Gastrocnemius medialis (tissue), 4 donors: ENCODE data around the gene THBD. TPM values are rescaled to one million over a fixed set of nuclear protein-coding genes. Genes with fewer than 3 reads are reported as not detected.
"Not testable (repeated sequence)": the region's sequence is repeated elsewhere in the genome, so short reads cannot be mapped to it uniquely, and the experiment has no call there.

ENCODE experiments used
- ATAC-seq, 2 donors: fragments of 150-250 bp; one replicate each; pipeline ENCODE4 v1.9.1; 2016
- DNase-seq, 2 donors: peaks; one replicate each; pipeline ENCODE4 v3.0.0-alpha.2; 2019
- H3K27ac ChIP-seq, 4 donors: fragments of 200-600 bp; sonication (generic); 1 replicate in 1 of 4; 2 replicates in 3 of 4; pipeline ENCODE4 v1.5.1; 2016 to 2018; ENCODE audit warnings: mild to moderate bottlenecking in 2 of 4, moderate library complexity in 1 of 4
- H3K27me3 ChIP-seq, 3 donors: fragments of 200-600 bp; sonication (generic) in 2 of 3; 1 replicate in 1 of 3; 2 replicates in 2 of 3; pipeline versions ENCODE4 v1.5.1 to v1.6.0; 2016 to 2019; ENCODE audit warnings: mild to moderate bottlenecking in 1 of 3, moderate library complexity in 1 of 3
- H3K36me3 ChIP-seq, 2 donors: fragments of 200-600 bp; sonication (generic) in 1 of 2; one replicate each; pipeline ENCODE4 v1.5.1; 2017 to 2018
- H3K4me1 ChIP-seq, 2 donors: fragments of 200-600 bp; sonication (generic) in 1 of 2; one replicate each; pipeline ENCODE4 v1.5.1; 2016 to 2017; ENCODE audit warnings: mild to moderate bottlenecking in 2 of 2
- H3K4me3 ChIP-seq, 4 donors: fragments of 200-600 bp; sonication (generic) in 3 of 4; 1 replicate in 1 of 4; 2 replicates in 3 of 4; pipeline ENCODE4 v1.5.1; 2016 to 2019; ENCODE audit warnings: mild to moderate bottlenecking in 2 of 4
- H3K9me3 ChIP-seq, 3 donors: fragments of 200-600 bp; sonication (generic) in 2 of 3; 1 replicate in 1 of 3; 2 replicates in 2 of 3; pipeline ENCODE4 v1.5.1; 2016 to 2019
- POLR2A ChIP-seq, 2 donors: fragments of 450-650 bp; IDR thresholded peaks; one replicate each; pipeline ENCODE4 v1.6.1; 2017; ENCODE audit warnings: antibody characterized with exemption in 2 of 2, mild to moderate bottlenecking in 2 of 2, moderate library complexity in 2 of 2
- in situ Hi-C, 4 donors: fragments of 200-750 bp; cut with MboI; loops; one replicate each; pipeline versions ENCODE4 v1.15.0 to v1.8.0; 2017; ENCODE audit warnings: low sequenced_read_pairs in 4 of 4
- intact Hi-C: fragments of 100-400 bp; cut with DNase I; formaldehyde crosslinking; loops from one replicate; pipeline ENCODE4 v1.15.1; 2023; ENCODE audit warnings: low total_unique reads
- total RNA-seq, 4 donors: library from RNA; depleted of rRNA; stranded (reverse); fragments of >200 nt; gene quantifications; one replicate each; pipeline versions ENCODE4 v1.1.0 to v1.2.3, GENCODE V29; 2016
- TF ChIP-seq, protein P1 (sequence below), 5 experiments: fragments of 450-650 bp in 3 of 5; fragments of 200-600 bp in 2 of 5; sonication (generic) in 2 of 5; IDR thresholded peaks in 4 of 5; conservative IDR thresholded peaks in 1 of 5; 1 replicate in 4 of 5; 2 replicates in 1 of 5; pipeline ENCODE4 v1.5.1; 2016 to 2019; ENCODE audit warnings: antibody characterized with exemption in 5 of 5, mild to moderate bottlenecking in 3 of 5, moderate library complexity in 3 of 5

The THBD gene
- total RNA-seq, 4 donors from 2014 or later, result 9.0 to 25.7 (median 17.5) TPM

DNA sequence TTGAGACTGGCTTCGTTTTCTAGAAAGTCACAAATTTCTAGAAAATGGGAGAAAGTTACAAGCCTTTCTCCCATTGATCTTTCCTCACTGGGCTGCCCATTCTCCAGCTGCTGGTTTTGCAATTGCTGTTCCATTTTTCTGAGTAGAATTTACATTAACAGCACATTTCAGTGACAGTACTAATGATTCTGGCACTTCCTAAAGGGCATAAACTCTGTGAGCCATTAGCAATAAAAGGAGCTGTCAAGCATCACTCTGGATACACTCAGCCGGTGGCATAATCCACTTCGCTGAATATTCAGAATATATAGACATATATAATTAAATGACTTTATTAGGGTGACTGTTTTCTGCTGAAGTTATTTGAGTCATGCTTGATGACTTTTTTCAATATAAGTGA lies 21.1 kb downstream of the THBD start:
- no peaks in the 10 kb centered on the region for H3K27me3 ChIP-seq
- H3K9me3 ChIP-seq, result no peaks in the 10 kb centered on the region
- in situ Hi-C loops (loop anchor here (25.0 kb wide), 3 partner anchors 309 to 341 kb away; no protein-coding TSS in a partner anchor), intact Hi-C loops (no loop called here)
- no peak for DNase-seq
- TF ChIP-seq, protein P1, sequence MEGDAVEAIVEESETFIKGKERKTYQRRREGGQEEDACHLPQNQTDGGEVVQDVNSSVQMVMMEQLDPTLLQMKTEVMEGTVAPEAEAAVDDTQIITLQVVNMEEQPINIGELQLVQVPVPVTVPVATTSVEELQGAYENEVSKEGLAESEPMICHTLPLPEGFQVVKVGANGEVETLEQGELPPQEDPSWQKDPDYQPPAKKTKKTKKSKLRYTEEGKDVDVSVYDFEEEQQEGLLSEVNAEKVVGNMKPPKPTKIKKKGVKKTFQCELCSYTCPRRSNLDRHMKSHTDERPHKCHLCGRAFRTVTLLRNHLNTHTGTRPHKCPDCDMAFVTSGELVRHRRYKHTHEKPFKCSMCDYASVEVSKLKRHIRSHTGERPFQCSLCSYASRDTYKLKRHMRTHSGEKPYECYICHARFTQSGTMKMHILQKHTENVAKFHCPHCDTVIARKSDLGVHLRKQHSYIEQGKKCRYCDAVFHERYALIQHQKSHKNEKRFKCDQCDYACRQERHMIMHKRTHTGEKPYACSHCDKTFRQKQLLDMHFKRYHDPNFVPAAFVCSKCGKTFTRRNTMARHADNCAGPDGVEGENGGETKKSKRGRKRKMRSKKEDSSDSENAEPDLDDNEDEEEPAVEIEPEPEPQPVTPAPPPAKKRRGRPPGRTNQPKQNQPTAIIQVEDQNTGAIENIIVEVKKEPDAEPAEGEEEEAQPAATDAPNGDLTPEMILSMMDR (IDR thresholded peaks at IDR 0.05 in 4 of 5, conservative IDR thresholded peaks at IDR 0.05 in 1 of 5), result no peak
- TF ChIP-seq POLR2A (IDR thresholded peaks at IDR 0.05), result no peak
- no peak overlapping the region for H3K4me3 ChIP-seq
- no peaks in the 10 kb centered on the region for H3K36me3 ChIP-seq
- ATAC-seq, result no peak
- no peaks in the 10 kb centered on the region for H3K4me1 ChIP-seq
- H3K27ac ChIP-seq, result no peak overlapping the region

DNA sequence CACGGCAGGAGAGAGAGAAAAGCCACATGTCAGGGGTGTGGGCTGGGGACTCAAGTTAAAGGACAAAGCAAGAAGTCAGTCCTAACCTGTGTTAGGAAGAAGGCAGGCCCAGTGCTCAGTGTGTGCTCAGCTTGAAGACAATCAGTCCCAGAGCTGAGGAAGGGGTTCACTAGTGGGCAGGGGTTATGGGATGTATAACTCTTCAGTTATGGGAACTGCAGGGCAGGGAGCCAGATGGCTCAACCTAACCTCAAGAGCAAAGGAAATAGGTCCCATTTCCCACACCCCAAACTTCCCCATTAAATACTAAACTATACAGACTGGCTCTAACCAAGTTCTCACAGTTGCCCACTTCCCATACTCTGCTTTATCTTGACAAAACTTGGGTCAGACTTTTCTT lies 21.8 kb downstream of the THBD start:
- ATAC-seq, result no peak

DNA sequence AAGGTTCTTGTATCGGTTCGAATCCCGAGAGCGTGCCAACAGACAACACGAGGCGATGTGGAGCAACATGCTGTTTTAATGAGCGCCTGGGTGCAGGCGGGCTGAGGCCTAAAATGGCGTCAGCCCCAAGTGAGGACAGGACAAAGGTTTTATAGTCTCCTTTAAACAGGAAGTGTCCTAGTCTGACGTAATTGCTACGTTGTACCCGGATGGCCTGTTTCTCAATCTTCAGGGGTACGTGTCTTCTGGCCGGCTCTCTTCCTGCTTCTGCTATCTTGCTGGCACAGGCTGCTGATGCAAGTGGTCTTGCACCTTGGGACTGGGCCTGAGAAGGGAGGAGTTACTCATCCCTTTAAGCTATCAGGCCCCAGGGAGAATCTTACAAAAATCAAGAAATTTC lies 24.0 kb downstream of the THBD start:
- ATAC-seq, H3K27me3 ChIP-seq, H3K4me3 ChIP-seq, H3K36me3 ChIP-seq, H3K27ac ChIP-seq, DNase-seq, H3K4me1 ChIP-seq, intact Hi-C loops, H3K9me3 ChIP-seq: not testable (repeated sequence)
- in situ Hi-C loops, result loop anchor here (25.0 kb wide), 3 partner anchors 312 to 338 kb away; no protein-coding TSS in a partner anchor

More for the DNA sequence above, 21.8 kb downstream of the THBD start:
- Histone ChIP-seq H3K27me3 (no peaks in the 10 kb centered on the region), H3K4me3 (no peak overlapping the region), H3K27ac (no peak overlapping the region), H3K36me3 (no peaks in the 10 kb centered on the region), H3K4me1 (no peaks in the 10 kb centered on the region), H3K9me3 (no peaks in the 10 kb centered on the region)
- intact Hi-C loops, result no loop called here
- no peak for DNase-seq
- TF ChIP-seq, protein P1 (IDR thresholded peaks at IDR 0.05 in 4 of 5, conservative IDR thresholded peaks at IDR 0.05 in 1 of 5), result no peak
- no peak for TF ChIP-seq POLR2A (IDR thresholded peaks at IDR 0.05)
- in situ Hi-C loops, result loop anchor here (25.0 kb wide), 3 partner anchors 310 to 340 kb away; no protein-coding TSS in a partner anchor

DNA sequence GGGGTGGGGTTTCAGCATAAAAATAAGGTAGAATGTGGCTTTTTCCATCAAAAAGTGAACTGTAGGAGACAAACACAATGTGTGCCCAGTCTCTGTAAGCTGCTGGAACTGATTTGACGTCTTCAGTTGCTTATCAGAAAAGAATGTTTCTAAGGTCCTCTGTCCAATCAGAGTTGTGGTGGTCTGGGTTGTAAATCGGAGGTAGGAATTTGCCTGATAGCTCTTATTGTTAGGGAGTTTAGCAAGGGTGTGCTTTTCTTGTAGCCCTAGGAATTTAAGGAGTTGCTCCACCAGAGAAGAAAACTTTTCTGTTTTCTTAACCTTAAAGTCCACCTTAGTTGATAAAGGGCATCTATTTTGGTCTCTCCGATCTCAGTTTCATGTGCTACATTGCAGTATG lies 24.8 kb downstream of the THBD start:
- Histone ChIP-seq H3K9me3 (no peaks in the 10 kb centered on the region), H3K36me3 (no peaks in the 10 kb centered on the region), H3K4me3 (no peak overlapping the region), H3K27me3 (no peaks in the 10 kb centered on the region), H3K27ac (no peak overlapping the region), H3K4me1 (no peaks in the 10 kb centered on the region)
- TF ChIP-seq, protein P1 (IDR thresholded peaks at IDR 0.05 in 4 of 5, conservative IDR thresholded peaks at IDR 0.05 in 1 of 5), result no peak
- no peak for TF ChIP-seq POLR2A (IDR thresholded peaks at IDR 0.05)
- intact Hi-C loops, result no loop called here
- in situ Hi-C loops, result loop anchor here (25.0 kb wide), 4 partner anchors 112 to 337 kb away; no protein-coding TSS in a partner anchor
- no peak for ATAC-seq
- DNase-seq, result no peak

DNA sequence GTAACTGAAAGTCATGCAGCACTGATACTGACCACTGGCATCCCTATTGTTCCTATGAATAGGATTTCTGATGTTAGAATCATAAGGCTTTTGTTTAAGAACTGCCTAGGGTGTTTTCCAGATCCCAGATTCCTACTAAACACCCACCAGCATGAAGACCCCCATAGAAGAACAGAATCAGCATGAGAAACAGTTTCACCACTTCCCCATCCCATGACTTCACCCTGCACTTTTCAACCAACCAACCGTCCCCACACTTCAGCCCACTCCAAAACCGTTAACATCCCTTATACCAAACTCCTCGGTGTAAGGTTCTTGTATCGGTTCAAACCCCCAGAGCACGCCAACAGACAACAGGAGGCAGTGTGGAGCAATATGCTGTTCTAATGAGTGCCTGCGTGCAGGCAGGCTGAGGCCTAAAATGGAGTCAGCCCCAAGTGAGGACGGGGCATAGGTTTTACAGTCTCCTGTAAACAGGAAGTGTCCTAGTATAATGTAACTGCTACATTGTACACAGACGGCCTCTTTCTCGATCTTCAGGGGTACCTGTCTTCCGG lies 25.8 kb downstream of the THBD start:
- Histone ChIP-seq H3K27ac (no peak overlapping the region), H3K4me3 (no peak overlapping the region), H3K27me3 (no peaks in the 10 kb centered on the region), H3K4me1 (peaks cover 0 to under 1% of the 10 kb centered on the region in 2 donors), H3K9me3 (no peaks in the 10 kb centered on the region), H3K36me3 (no peaks in the 10 kb centered on the region)
- in situ Hi-C loops (loop anchor here in 1 of 4 donors (25.0 kb wide), 1 partner anchor 111 kb away; no protein-coding TSS in a partner anchor), intact Hi-C loops (no loop called here)
- DNase-seq (no peak), ATAC-seq (no peak)
- TF ChIP-seq, protein P1 (IDR thresholded peaks at IDR 0.05 in 4 of 5, conservative IDR thresholded peaks at IDR 0.05 in 1 of 5), result no peak
- no peak for TF ChIP-seq POLR2A (IDR thresholded peaks at IDR 0.05)
